GM19372 (cell line): ENCODE results near the gene MARK4.
"Not testable (repeated sequence)": the region's sequence is repeated elsewhere in the genome, so short reads cannot be mapped to it uniquely, and the experiment has no call there.

Source experiments
- ATAC-seq: cut with Tn5 transposase; IDR thresholded peaks from one replicate; pipeline ENCODE4 v1.9.1; 2021; ENCODE audit warnings: mild to moderate bottlenecking, low read depth, moderate library complexity; ENCODE audit not compliant: unreplicated experiment

MARK4 gene

DNA sequence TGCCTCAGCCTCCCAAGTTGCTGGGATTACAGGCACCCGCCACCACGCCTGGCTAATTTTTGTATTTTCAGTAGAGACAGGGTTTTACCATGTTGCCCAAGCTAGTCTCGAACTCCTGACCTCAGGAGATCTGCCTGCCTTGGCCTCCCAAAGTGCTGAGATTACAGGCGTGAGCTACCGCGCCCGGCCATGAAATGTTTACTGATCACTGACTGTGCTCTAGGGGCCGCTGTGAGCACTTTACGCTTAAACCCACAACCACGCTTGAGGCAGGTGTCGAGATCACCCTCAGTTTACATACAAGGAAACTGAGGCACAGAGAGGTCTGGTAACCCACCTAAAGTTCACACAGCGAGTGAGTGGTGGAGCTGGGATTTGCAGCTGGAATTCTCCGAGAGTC, 18.9 kb downstream of the MARK4 start:
- not testable (repeated sequence) for ATAC-seq

DNA sequence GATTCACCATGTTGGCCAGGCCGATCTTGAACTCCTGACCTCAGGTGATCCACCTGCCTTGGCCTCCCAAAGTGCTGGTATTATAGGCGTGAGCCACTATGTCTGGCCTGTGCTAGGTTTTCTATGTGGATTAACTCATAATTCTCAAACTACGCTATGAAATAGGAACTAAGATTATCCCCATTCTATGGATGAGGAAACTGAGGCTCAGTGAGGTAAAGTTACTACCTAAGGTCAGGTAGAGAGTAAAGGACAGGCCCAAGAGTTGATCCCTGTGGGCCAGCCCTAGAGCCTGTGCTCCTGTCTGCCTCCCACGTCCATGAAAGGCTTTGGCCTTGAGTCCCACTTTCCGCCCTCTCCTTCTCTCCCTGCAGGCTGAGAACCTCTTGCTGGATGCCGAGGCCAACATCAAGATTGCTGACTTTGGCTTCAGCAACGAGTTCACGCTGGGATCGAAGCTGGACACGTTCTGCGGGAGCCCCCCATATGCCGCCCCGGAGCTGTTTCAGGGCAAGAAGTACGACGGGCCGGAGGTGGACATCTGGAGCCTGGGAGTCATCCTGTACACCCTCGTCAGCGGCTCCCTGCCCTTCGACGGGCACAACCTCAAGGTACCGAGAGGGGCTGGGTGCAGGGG, 20.1 kb downstream of the MARK4 start:
- no peak for ATAC-seq

DNA sequence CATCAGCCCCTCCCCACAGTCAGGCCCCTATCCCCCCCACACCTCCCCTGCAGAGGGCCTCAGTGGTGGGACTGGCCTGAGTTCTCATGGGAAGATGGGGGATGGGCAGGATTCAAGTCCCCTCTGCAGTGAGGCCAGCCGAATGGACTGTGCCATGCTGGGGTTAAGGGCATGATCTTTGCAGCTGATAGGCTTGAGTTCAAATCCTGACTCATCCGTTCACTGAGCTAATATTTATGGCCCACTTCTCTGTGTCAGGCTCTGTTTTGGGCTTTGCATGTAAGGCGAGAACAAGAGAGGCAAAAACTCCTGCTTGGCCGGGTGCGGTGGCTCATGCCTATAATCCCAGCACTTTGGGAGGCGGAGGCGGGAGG, 20.7 kb downstream of the MARK4 start:
- no peak for ATAC-seq

DNA sequence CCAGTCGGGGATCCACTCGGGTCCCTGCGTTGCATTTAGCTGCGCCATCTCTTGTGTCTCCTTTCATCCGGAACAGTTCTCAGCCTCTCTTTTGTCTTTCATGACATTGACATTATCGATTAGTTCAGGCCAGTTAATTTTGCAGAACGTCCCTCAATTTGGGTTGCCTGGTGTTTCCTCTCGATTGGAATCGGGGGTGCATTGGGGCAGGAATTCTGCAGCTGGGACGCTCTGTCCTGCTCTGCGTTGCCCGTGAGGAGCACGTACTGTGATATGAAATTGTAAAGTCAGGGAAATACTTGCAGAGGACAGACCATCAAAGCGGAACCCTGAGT, 22.4 kb downstream of the MARK4 start:
- no peak for ATAC-seq

DNA sequence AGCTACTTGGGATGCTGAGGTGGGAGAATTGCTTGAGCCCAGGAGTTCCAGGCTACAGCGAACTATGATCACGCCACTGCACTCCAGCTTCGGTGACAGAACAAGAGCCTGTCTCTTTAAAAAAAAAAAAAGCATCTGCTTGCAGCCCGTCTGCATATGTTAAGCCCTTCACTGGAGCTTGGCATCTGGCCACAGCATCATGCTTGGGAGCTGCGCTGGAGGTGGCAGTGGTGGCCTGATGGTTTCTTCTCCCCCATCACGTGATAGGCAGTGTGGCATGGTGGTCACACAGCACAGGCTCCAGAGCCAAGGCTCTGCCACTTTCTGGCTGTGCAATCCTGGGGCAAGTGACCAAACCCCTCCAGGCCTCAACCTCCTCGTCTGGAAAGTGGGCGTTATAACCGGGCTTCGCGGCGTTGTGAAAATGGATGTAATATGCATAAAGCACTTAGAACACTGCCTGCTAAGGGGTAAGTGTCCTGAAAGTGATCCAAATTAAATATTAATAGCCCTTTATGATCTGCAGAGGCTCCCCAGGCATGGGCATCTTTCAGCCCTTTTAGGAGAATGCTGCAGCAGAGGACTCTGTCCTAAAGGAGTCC, 24.4 kb downstream of the MARK4 start:
- no peak for ATAC-seq

DNA sequence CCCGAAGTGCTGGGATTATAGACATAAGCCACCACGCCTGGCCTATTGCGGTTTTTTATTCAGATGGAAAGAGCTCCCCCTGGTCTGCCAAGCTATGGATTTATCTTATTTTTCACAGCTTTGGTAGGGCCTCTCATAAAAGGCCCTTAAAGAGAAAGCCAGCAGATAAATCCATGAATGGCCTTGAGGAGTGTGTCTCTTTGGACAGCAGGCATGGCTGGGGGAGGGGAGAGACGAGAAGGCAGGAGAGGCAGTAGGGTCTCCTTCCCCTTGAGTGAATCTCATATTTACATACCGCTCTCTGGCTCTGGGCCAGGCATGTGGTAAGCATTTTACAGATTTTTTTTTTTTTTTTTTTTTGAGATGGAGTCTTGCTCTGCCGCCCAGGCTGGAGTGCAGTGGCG, 25.2 kb downstream of the MARK4 start:
- no peak for ATAC-seq

DNA sequence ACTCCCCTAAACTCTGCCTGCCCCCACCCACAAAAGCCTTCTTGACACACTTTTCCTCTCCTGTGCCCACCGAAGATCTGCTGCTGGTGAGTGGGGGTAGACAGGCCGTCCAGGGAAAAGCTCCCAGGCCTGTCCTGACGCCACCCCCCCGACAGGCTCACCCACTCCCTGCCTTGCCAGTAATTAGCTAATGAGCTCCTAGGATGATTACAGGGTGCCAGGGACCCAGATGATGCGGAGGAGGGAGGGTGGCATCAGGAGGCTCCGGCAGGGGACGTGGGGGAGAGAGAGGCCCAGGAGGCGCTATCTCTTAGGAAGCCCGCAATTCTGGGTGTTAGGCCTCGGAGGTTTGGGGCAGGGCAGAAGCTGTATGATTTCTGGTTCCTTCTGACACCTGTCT, 27.0 kb downstream of the MARK4 start:
- no peak for ATAC-seq

DNA sequence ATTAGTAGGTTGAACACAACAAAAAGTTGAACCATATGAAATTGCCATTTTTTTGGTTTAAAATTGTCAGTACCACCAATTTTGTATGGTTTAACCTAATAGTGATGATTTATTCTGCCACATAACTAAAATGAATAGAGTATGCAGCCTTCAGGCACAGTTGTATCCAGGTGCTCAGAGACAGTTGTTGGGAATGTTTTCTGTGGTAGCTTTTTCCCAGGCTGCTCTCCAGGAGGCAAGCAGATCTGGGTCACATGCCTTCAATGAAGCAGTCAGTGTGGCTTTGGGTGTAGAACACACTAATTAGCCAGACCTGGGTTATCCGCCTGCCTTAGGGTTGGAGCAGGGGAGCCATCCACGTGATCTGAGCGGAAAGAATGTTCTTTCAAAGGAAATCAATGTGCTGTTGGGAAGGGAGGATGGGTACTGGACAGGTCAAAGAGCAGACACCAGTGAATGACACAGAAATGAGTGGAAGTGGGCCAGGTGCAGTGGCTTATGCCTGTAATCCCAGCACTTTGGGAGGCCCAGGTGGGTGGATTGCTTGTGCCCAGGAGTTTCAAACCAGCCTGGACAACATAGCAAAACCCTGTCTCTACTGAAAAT, 28.6 kb downstream of the MARK4 start:
- ATAC-seq, result no peak

DNA sequence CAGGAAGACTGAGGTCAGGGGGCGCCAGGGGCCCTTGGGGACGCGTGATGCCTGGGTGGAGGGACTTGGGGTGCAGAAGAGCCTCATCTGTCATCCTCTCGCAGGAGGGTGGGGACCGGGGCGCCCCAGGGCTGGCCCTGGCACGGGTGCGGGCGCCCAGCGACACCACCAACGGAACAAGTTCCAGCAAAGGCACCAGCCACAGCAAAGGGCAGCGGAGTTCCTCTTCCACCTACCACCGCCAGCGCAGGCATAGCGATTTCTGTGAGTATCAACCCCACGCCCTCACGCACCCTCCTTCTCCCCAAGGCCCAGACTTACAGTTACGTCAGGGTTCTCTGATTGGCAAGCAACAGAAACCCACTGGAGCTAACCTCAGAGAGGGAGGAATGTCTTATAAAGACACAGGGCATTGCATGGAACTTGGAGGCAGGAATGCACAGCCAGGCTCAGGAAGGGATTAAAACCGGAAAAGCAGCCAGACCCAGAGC, 29.4 kb downstream of the MARK4 start:
- ATAC-seq, result no peak

DNA sequence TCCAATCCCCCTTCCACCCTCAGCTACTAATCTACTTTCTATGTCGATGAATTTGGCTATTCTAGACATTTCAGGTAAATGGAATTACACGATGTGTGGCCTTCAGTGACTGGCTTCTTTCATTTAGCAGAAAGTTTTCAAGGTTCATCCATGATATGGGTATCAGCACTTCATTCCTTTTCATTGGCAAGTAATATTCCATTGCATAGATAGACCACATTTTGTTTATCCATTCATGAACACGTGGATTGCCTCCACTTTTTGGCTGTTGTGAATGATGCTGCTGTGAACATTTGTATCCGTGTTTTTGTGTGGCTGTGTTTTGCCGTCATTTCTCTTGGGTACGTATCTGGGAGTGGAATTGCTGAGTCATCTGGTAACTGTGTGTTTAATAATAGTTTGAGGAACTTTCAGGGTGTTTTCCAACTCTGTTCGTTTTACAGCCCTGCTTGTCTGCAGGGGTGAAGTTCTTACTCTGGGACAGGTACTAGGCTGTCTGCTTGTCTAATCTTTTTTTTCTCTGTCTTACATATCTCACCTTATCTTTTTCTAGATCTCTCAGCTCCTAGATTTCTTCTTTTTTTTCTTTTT, 32.5 kb downstream of the MARK4 start:
- no peak for ATAC-seq

DNA sequence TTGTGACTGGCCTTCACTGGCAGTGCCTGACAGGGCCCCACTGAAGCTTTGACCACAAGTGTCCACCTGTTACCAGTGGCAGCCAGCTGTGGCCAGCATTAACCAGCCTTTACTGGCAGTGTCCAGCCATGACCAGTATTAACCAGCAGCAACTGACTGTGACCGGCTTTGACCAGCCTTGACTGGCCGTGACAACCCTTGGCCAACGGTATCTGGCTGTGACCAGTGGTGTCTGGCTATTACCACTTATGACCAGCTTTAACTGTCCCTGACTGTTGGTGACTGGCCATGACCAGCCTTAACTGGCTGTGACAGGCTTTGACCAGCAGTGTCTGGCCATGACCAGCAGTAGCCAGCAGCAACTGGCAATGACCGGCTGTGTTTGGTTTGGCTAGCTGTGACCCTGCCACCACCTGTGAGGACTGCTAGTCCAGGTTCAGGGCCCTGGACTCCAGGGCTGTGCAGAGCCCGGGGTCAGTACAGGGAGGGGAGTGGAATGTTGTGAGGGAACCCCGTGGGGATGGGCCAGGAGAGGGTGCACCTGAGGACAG, 39.4 kb downstream of the MARK4 start:
- ATAC-seq, result no peak

DNA sequence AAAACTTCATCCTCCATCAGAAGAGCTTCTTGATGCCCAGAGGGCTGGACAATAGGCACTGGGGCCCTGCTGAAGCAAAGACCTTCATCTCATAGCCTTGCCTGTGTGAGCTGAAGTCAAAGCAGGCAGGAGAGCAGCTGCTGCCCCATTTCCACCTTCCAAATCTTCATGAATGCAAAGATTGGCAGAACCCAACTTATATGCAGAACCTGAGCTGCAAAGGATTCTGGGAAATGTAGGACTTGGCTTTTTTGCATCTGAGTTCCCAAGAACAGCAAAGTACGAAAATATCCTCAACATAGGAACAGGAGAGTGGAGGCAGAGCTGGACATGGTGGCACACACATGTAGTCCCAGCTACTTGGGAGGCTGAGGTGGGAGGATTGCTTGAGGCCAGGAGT, 40.8 kb downstream of the MARK4 start:
- ATAC-seq, result no peak

DNA sequence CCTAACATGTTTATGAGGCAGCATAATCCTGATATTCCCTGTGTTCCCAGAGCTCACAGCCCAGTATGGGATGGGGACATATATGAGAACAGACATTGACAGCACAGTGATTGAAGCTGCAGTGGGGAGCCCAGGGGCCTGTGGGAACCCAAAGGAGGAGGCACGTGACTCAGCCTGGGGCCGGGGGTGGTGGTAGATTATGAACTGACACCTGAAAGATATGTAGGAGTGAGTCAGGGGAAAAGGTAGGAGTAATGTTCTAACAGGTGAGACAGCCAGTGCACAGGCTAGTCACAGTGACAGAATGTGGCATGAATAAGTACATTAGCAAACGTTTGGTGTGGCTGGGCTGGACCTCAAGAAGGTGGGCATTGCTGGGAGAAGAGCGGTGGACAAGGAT, 42.6 kb downstream of the MARK4 start:
- ATAC-seq, result no peak

DNA sequence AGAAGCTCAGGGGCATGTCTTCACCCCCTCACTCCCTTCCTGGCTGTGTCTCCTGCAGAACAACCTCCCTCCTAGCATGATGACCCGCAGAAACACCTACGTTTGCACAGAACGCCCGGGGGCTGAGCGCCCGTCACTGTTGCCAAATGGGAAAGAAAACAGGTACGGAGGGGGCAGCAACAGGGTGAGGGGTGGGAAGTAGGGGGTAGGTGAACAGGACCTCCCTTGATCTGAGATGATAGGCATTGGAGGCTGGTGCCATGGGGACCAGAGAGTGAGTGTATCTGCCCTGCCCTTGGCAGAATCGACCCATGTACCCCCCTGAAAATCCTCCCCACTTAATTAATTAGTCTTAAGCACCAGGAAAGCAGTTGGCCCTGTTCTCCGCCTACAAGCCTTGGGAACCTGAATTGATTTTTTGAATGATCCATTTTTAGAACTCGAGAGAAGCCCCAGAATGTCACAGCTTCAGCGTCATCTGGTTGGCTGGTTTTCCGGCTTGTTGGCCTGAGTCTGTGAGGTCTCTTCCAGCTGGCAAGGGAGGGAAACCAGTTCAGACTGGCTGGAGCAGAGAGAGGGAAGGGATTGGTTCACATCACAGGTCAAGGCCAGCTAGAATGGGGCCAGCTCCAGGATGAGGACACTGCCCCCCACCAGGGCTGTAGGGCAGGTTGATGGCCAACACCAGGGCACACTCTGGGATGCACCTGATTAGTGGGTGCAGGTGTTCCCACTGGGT, 43.4 kb downstream of the MARK4 start:
- ATAC-seq, result no peak

DNA sequence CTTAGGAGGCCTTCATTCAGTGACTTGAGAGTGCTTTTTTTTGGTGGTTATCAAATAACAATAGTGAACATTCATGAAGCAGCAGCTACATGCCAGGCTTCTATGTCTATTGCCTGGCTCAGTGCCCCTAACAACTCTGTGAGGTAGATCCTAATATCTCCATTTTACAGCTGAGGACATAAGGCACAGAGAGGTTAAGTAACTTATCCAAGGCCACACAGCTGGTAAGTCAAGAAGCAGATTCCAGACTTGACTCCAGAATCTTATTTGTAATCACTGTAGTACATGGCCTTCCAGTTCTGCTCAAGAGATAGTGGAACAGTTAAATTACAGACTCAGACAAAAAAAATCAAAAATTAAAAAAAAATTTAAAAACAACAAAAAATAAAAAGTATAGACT, 44.8 kb downstream of the MARK4 start:
- no peak for ATAC-seq

DNA sequence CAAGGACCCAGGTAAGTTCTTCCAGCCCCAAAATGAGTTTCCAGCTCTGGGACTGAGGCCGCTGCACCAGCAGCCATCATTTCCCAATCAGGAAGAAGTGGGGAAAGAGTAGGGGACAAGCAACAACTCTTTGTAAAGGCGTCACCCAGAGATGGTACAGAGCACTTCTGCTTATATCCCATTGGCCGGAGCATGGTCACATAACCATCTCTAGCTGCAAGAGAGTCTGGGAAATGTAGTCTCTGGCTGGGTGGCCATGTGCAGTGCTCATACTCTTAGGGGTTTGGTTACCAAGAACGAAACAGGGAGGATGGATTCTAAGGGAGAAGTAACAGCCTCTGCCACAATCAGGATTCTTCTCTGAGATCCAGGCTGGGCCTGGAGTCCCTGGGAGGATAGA, 45.3 kb downstream of the MARK4 start:
- no peak for ATAC-seq

DNA sequence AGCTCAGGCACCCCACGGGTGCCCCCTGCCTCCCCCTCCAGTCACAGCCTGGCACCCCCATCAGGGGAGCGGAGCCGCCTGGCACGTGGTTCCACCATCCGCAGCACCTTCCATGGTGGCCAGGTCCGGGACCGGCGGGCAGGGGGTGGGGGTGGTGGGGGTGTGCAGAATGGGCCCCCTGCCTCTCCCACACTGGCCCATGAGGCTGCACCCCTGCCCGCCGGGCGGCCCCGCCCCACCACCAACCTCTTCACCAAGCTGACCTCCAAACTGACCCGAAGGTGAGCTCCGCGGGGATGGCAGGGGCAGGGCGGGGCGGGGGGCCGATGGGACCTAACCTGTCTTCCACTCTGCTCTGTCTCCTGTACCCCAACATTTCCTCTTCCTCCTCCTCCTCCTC, 46.6 kb downstream of the MARK4 start:
- ATAC-seq, result no peak

DNA sequence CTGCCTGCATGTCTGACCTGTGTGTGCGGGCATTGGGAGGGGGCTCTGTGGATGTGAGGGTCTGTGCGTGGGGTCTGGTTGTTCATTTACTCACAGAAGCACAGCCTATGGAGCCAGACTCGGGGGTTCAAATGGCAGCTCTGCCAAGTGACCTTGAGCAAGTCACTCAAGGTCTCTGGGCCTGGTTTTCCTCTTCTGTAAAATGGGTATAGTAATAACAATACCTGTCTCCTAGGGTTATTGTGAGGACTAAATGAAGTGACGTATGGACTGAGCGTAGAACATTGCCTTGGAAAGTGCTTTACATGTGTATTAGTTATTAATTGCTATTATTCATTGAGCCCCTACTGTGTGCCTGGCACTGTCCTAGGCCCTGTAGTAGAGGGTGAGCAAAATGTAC, 47.2 kb downstream of the MARK4 start:
- ATAC-seq, result no peak

DNA sequence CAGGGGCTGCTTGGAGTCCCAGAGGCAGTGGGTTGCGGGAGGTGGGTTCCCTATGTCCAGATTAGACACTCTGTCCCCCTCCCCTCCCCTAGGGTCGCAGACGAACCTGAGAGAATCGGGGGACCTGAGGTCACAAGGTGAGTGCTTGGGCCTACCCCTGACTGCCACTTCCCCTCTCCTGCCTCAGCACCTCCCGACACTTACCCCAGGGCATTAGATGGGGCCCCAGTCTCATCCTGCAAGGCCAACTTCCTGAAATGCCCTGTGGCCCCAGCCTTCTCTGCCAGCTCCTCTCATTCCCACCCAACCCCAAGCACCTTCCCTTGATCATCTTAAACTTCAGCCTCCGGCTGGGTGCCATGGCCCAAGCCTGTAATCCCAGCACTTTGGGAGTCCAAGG, 48.6 kb downstream of the MARK4 start:
- no peak for ATAC-seq

DNA sequence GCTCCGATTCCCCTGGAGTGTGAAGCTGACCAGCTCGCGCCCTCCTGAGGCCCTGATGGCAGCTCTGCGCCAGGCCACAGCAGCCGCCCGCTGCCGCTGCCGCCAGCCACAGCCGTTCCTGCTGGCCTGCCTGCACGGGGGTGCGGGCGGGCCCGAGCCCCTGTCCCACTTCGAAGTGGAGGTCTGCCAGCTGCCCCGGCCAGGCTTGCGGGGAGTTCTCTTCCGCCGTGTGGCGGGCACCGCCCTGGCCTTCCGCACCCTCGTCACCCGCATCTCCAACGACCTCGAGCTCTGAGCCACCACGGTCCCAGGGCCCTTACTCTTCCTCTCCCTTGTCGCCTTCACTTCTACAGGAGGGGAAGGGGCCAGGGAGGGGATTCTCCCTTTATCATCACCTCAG, 51.3 kb downstream of the MARK4 start:
- no peak for ATAC-seq
